ENCODE measurements around the gene VPS13C.

VPS13C gene

DNA sequence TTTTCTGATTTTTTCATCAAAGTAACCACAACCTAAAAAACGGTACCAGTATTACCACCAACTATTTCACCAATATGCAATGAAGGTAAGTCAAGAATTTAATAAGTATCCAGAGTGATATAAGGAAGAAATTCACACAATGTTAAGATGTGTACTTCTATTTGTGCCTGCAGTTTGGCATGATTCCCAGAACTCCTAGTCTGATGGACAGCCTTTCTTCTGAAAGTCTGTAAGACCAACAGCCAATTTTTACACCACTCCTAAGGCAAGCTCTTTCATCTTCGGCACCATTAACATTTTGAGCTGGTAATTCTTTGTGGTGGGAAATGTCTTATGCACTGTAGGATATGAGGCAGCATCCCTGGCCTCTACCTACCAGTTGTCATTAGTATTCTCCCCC, 108.3 kb downstream of the VPS13C start:
- H3K9me3 ChIP-seq (ENCODE audit: control insufficient read depth in 5 of 5, low read length in 5 of 5) = no peaks in the 10 kb centered on the region
- no peak overlapping the region for H3K27ac ChIP-seq (ENCODE audit: low read depth, low read length)
- no peak overlapping the region for H3K4me3 ChIP-seq (ENCODE audit: low read depth in 1 of 5, low read length in 5 of 5)
- no peaks in the 10 kb centered on the region for H3K4me1 ChIP-seq (ENCODE audit: control insufficient read depth in 5 of 5, insufficient read depth in 5 of 5, low read length in 5 of 5)
- H3K27me3 ChIP-seq (ENCODE audit: control insufficient read depth in 5 of 5, insufficient read depth in 4 of 5, low read length in 5 of 5) = no peaks in the 10 kb centered on the region
- H3K36me3 ChIP-seq (ENCODE audit: control insufficient read depth in 5 of 5, insufficient read depth in 5 of 5, low read length in 5 of 5) = peaks cover 11 to 58% (median 37%) of the 10 kb centered on the region in 5 donors
- no peak overlapping the region for H3K9ac ChIP-seq (ENCODE audit: low read length in 5 of 5)

DNA sequence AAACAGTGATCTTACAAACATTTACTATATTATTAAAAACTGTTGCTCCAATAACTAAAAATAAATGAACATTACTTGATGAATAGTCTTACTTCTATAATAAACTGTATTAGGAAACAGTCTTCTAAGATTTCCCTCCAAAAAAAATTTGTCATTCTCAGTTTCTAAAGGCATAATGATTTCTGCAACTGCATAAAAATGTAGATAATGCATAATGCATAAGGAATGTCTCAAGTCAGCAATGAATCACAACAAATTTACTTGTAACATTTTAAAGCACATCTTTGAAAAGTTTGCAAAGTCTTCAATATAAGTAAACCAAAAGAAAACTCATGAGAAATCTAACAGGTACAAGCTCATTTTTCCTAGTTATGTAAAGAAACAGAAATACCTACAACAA, 113.5 kb downstream of the VPS13C start:
- Histone ChIP-seq H3K27ac (ENCODE audit: low read depth, low read length) (no peak overlapping the region), H3K9ac (ENCODE audit: low read length in 5 of 5) (no peak overlapping the region), H3K4me3 (ENCODE audit: low read depth in 1 of 5, low read length in 5 of 5) (no peak overlapping the region), H3K4me1 (ENCODE audit: control insufficient read depth in 5 of 5, insufficient read depth in 5 of 5, low read length in 5 of 5) (no peaks in the 10 kb centered on the region), H3K9me3 (ENCODE audit: control insufficient read depth in 5 of 5, low read length in 5 of 5) (no peaks in the 10 kb centered on the region), H3K27me3 (ENCODE audit: control insufficient read depth in 5 of 5, insufficient read depth in 4 of 5, low read length in 5 of 5) (no peaks in the 10 kb centered on the region), H3K36me3 (ENCODE audit: control insufficient read depth in 5 of 5, insufficient read depth in 5 of 5, low read length in 5 of 5) (peaks cover 25 to 56% (median 39%) of the 10 kb centered on the region in 5 donors)

DNA sequence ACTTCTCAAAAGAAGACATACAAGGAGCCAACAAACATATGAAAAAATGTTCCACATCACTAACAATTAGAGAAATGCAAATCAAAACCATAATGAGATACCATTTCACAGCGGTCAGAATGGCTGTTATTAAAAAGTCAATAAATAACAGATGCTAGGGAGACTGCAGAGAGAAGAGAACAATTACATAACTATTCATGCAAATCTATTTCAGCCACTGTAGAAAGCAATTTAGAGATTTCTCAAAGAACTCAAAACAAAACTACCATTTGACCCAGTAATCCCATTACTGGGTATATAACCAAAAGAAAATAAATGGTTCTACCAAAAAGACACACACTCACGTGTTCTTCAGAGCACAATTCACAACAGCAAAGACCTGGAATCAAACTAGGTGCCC, 116.3 kb downstream of the VPS13C start:
- Histone ChIP-seq H3K4me3 (ENCODE audit: low read depth in 1 of 5, low read length in 5 of 5) (no peak overlapping the region), H3K4me1 (ENCODE audit: control insufficient read depth in 5 of 5, insufficient read depth in 5 of 5, low read length in 5 of 5) (no peaks in the 10 kb centered on the region), H3K9me3 (ENCODE audit: control insufficient read depth in 5 of 5, low read length in 5 of 5) (no peaks in the 10 kb centered on the region), H3K9ac (ENCODE audit: low read length in 5 of 5) (no peak overlapping the region), H3K27ac (ENCODE audit: low read depth, low read length) (no peak overlapping the region), H3K36me3 (ENCODE audit: control insufficient read depth in 5 of 5, insufficient read depth in 5 of 5, low read length in 5 of 5) (peaks cover 25 to 57% (median 40%) of the 10 kb centered on the region in 5 donors), H3K27me3 (ENCODE audit: control insufficient read depth in 5 of 5, insufficient read depth in 4 of 5, low read length in 5 of 5) (no peaks in the 10 kb centered on the region)

DNA sequence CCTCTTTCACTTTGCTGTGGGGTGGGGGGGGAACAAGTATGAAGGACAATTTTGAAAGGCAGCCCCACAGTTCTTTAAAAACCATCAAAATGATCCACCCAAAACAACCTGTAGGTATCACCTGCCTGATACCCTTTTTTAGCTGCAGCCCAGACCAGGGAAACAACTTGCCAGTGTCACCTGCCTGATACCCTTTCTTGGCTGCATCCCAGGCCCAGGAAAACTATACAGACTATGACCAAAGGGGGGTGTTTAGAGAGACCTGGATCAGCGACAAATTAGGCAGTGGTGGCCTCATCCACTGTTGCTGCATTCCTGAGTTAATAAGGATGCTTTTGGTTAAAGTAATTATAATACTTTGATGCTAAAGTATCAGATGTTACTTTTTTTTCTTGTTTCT, 122.0 kb downstream of the VPS13C start:
- no peaks in the 10 kb centered on the region for H3K27me3 ChIP-seq (ENCODE audit: control insufficient read depth in 5 of 5, insufficient read depth in 4 of 5, low read length in 5 of 5)
- H3K36me3 ChIP-seq (ENCODE audit: control insufficient read depth in 5 of 5, insufficient read depth in 5 of 5, low read length in 5 of 5) = peaks cover 9 to 41% (median 17%) of the 10 kb centered on the region in 5 donors
- no peaks in the 10 kb centered on the region for H3K9me3 ChIP-seq (ENCODE audit: control insufficient read depth in 5 of 5, low read length in 5 of 5)

GRCh38 chr15:61936528-61937195, 123.6 kb downstream of the VPS13C start:
- no peak overlapping the region for H3K27ac ChIP-seq (ENCODE audit: low read depth, low read length)
- H3K36me3 ChIP-seq (ENCODE audit: control insufficient read depth in 5 of 5, insufficient read depth in 5 of 5, low read length in 5 of 5) = peaks cover 7 to 44% (median 17%) of the 10 kb centered on the region in 5 donors
- no peaks in the 10 kb centered on the region for H3K9me3 ChIP-seq (ENCODE audit: control insufficient read depth in 5 of 5, low read length in 5 of 5)
- H3K9ac ChIP-seq (ENCODE audit: low read length in 5 of 5) = no peak overlapping the region
- no peak overlapping the region for H3K4me3 ChIP-seq (ENCODE audit: low read depth in 1 of 5, low read length in 5 of 5)
- no peaks in the 10 kb centered on the region for H3K27me3 ChIP-seq (ENCODE audit: control insufficient read depth in 5 of 5, insufficient read depth in 4 of 5, low read length in 5 of 5)
- H3K4me1 ChIP-seq (ENCODE audit: control insufficient read depth in 5 of 5, insufficient read depth in 5 of 5, low read length in 5 of 5) = no peaks in the 10 kb centered on the region

More for the DNA sequence above, 122.0 kb downstream of the VPS13C start:
- no peak overlapping the region for H3K4me3 ChIP-seq (ENCODE audit: low read depth in 1 of 5, low read length in 5 of 5)
- no peaks in the 10 kb centered on the region for H3K4me1 ChIP-seq (ENCODE audit: control insufficient read depth in 5 of 5, insufficient read depth in 5 of 5, low read length in 5 of 5)
- no peak overlapping the region for H3K9ac ChIP-seq (ENCODE audit: low read length in 5 of 5)
- H3K27ac ChIP-seq (ENCODE audit: low read depth, low read length) = no peak overlapping the region

DNA sequence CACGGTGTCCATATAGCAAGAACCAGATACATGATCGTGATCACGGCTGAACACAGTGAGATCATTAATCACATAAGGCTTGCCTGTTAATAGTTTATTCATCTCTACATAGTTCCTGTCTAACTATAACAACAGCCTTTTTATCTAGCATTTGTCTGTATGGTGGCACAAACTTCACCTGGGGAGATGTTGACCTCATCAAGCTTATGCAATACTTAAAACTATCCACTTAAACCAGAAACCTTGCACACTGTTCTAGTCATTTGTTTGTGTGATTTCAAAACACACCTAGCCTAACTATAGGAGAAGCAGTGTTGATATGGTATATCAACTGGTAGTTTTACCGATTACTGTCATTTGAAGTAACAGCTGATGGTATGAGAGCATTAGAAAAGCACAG, 124.8 kb downstream of the VPS13C start:
- H3K36me3 ChIP-seq (ENCODE audit: control insufficient read depth in 5 of 5, insufficient read depth in 5 of 5, low read length in 5 of 5) = peaks cover 9 to 40% (median 18%) of the 10 kb centered on the region in 5 donors
- H3K27ac ChIP-seq (ENCODE audit: low read depth, low read length) = no peak overlapping the region
- no peaks in the 10 kb centered on the region for H3K4me1 ChIP-seq (ENCODE audit: control insufficient read depth in 5 of 5, insufficient read depth in 5 of 5, low read length in 5 of 5)
- no peaks in the 10 kb centered on the region for H3K27me3 ChIP-seq (ENCODE audit: control insufficient read depth in 5 of 5, insufficient read depth in 4 of 5, low read length in 5 of 5)
- H3K9me3 ChIP-seq (ENCODE audit: control insufficient read depth in 5 of 5, low read length in 5 of 5) = no peaks in the 10 kb centered on the region
- no peak overlapping the region for H3K4me3 ChIP-seq (ENCODE audit: low read depth in 1 of 5, low read length in 5 of 5)
- no peak overlapping the region for H3K9ac ChIP-seq (ENCODE audit: low read length in 5 of 5)

DNA sequence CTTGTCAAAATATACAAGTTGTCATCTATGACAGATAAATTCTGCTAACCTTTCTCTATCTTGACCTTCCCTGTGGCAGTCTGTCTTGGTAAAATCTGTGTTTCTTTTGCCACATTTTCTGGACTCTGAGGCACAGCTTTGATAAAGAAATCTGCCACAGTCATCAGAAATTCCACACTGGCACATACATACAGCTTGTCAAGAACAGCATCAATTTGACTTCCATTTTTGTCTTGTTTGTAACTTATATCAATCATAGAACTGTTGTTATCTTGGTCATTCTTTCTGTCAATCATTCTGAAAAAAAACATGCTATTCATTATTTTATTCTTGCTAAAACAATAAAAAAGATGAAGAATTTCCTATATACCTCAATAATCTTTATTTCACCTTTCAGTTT, 130.8 kb downstream of the VPS13C start:
- Histone ChIP-seq H3K9me3 (ENCODE audit: control insufficient read depth in 5 of 5, low read length in 5 of 5) (no peaks in the 10 kb centered on the region), H3K4me1 (ENCODE audit: control insufficient read depth in 5 of 5, insufficient read depth in 5 of 5, low read length in 5 of 5) (no peaks in the 10 kb centered on the region), H3K27me3 (ENCODE audit: control insufficient read depth in 5 of 5, insufficient read depth in 4 of 5, low read length in 5 of 5) (no peaks in the 10 kb centered on the region), H3K4me3 (ENCODE audit: low read depth in 1 of 5, low read length in 5 of 5) (no peak overlapping the region), H3K9ac (ENCODE audit: low read length in 5 of 5) (no peak overlapping the region), H3K36me3 (ENCODE audit: control insufficient read depth in 5 of 5, insufficient read depth in 5 of 5, low read length in 5 of 5) (peaks cover 8 to 45% (median 38%) of the 10 kb centered on the region in 5 donors), H3K27ac (ENCODE audit: low read depth, low read length) (no peak overlapping the region)

GRCh38 chr15:61923173-61923572, 137.1 kb downstream of the VPS13C start:
- H3K4me3 ChIP-seq (ENCODE audit: low read depth in 1 of 5, low read length in 5 of 5) = no peak overlapping the region
- H3K9me3 ChIP-seq (ENCODE audit: control insufficient read depth in 5 of 5, low read length in 5 of 5) = no peaks in the 10 kb centered on the region
- peaks cover 24 to 44% (median 36%) of the 10 kb centered on the region in 5 donors for H3K36me3 ChIP-seq (ENCODE audit: control insufficient read depth in 5 of 5, insufficient read depth in 5 of 5, low read length in 5 of 5)
- H3K27ac ChIP-seq (ENCODE audit: low read depth, low read length) = no peak overlapping the region
- no peaks in the 10 kb centered on the region for H3K27me3 ChIP-seq (ENCODE audit: control insufficient read depth in 5 of 5, insufficient read depth in 4 of 5, low read length in 5 of 5)
- H3K4me1 ChIP-seq (ENCODE audit: control insufficient read depth in 5 of 5, insufficient read depth in 5 of 5, low read length in 5 of 5) = no peaks in the 10 kb centered on the region
- H3K9ac ChIP-seq (ENCODE audit: low read length in 5 of 5) = no peak overlapping the region

GRCh38 chr15:61921093-61921492, 139.2 kb downstream of the VPS13C start:
- H3K27me3 ChIP-seq (ENCODE audit: control insufficient read depth in 5 of 5, insufficient read depth in 4 of 5, low read length in 5 of 5) = no peaks in the 10 kb centered on the region
- peaks cover 27 to 48% (median 37%) of the 10 kb centered on the region in 5 donors for H3K36me3 ChIP-seq (ENCODE audit: control insufficient read depth in 5 of 5, insufficient read depth in 5 of 5, low read length in 5 of 5)
- no peak overlapping the region for H3K9ac ChIP-seq (ENCODE audit: low read length in 5 of 5)
- no peaks in the 10 kb centered on the region for H3K4me1 ChIP-seq (ENCODE audit: control insufficient read depth in 5 of 5, insufficient read depth in 5 of 5, low read length in 5 of 5)
- no peak overlapping the region for H3K4me3 ChIP-seq (ENCODE audit: low read depth in 1 of 5, low read length in 5 of 5)
- H3K9me3 ChIP-seq (ENCODE audit: control insufficient read depth in 5 of 5, low read length in 5 of 5) = no peaks in the 10 kb centered on the region
- H3K27ac ChIP-seq (ENCODE audit: low read depth, low read length) = no peak overlapping the region

- Histone ChIP-seq H3K9me3 (ENCODE audit: control insufficient read depth in 5 of 5, low read length in 5 of 5) (no peaks in the 10 kb centered on the region), H3K9ac (ENCODE audit: low read length in 5 of 5) (no peak overlapping the region), H3K4me3 (ENCODE audit: low read depth in 1 of 5, low read length in 5 of 5) (no peak overlapping the region), H3K27ac (ENCODE audit: low read depth, low read length) (no peak overlapping the region), H3K4me1 (ENCODE audit: control insufficient read depth in 5 of 5, insufficient read depth in 5 of 5, low read length in 5 of 5) (no peaks in the 10 kb centered on the region), H3K27me3 (ENCODE audit: control insufficient read depth in 5 of 5, insufficient read depth in 4 of 5, low read length in 5 of 5) (no peaks in the 10 kb centered on the region), H3K36me3 (ENCODE audit: control insufficient read depth in 5 of 5, insufficient read depth in 5 of 5, low read length in 5 of 5) (peaks cover 47 to 71% (median 56%) of the 10 kb centered on the region in 5 donors)
Observed at GRCh38 chr15:61917457-61917856, 142.8 kb downstream of the VPS13C start.
